Peyer's patch (tissue), 4 donors: ENCODE data around the gene PTRHD1. TPM values are rescaled to one million over a fixed set of nuclear protein-coding genes. Genes with fewer than 3 reads are reported as not detected.
"Not testable (repeated sequence)": the region's sequence is repeated elsewhere in the genome, so short reads cannot be mapped to it uniquely, and the experiment has no call there.

Source experiments
- DNase-seq, 3 donors: peaks; one replicate each; pipeline ENCODE4 v3.0.0-alpha.2; 2017 to 2019
- H3K27ac ChIP-seq, 4 donors: fragments of 200-600 bp; sonication (generic); one replicate each; pipeline ENCODE4 v1.5.1; 2016 to 2019
- H3K27me3 ChIP-seq, 2 donors: fragments of 200-600 bp; sonication (generic); one replicate each; pipeline ENCODE4 v1.5.1; 2019
- H3K36me3 ChIP-seq, 3 donors: fragments of 200-600 bp; sonication (generic); one replicate each; pipeline ENCODE4 v1.5.1; 2016 to 2019
- H3K4me1 ChIP-seq, 4 donors: fragments of 200-600 bp; sonication (generic); one replicate each; pipeline ENCODE4 v1.5.1; 2016 to 2019
- H3K4me3 ChIP-seq, 4 donors: fragments of 200-600 bp; sonication (generic); 1 replicate in 3 of 4; 2 replicates in 1 of 4; pipeline ENCODE4 v1.5.1; 2016 to 2019; ENCODE audit warnings: mild to moderate bottlenecking in 1 of 4
- H3K9me3 ChIP-seq, 4 donors: fragments of 200-600 bp; sonication (generic); one replicate each; pipeline ENCODE4 v1.5.1; 2016 to 2019; ENCODE audit warnings: mild to moderate bottlenecking in 1 of 4
- POLR2A ChIP-seq, 2 donors: fragments of 450-650 bp; IDR thresholded peaks; one replicate each; pipeline ENCODE4 v1.5.1; 2017; ENCODE audit warnings: antibody characterized with exemption in 2 of 2, mild to moderate bottlenecking in 2 of 2, moderate library complexity in 2 of 2
- total RNA-seq, 4 donors: library from RNA; depleted of rRNA; stranded (reverse); fragments of >200 nt; gene quantifications; one replicate each; pipeline ENCODE4 v1.1.0, GENCODE V29; 2016
- TF ChIP-seq, protein P1 (sequence below), 6 experiments: fragments of 450-650 bp in 4 of 6; fragments of 200-600 bp in 2 of 6; sonication (generic) in 1 of 6; IDR thresholded peaks; one replicate each; pipeline ENCODE4 v1.5.1; 2017 to 2019; ENCODE audit warnings: antibody characterized with exemption in 6 of 6, mild to moderate bottlenecking in 3 of 6, moderate library complexity in 1 of 6

Gene PTRHD1
- total RNA-seq, 4 donors from 2014 or later = 19.9 to 38.7 (median 21.2) TPM

GRCh38 chr2:24814516-24814915 is 21.3 kb upstream of the PTRHD1 start:
- TF ChIP-seq POLR2A (IDR thresholded peaks at IDR 0.05) = no peak
- TF ChIP-seq, protein P1, sequence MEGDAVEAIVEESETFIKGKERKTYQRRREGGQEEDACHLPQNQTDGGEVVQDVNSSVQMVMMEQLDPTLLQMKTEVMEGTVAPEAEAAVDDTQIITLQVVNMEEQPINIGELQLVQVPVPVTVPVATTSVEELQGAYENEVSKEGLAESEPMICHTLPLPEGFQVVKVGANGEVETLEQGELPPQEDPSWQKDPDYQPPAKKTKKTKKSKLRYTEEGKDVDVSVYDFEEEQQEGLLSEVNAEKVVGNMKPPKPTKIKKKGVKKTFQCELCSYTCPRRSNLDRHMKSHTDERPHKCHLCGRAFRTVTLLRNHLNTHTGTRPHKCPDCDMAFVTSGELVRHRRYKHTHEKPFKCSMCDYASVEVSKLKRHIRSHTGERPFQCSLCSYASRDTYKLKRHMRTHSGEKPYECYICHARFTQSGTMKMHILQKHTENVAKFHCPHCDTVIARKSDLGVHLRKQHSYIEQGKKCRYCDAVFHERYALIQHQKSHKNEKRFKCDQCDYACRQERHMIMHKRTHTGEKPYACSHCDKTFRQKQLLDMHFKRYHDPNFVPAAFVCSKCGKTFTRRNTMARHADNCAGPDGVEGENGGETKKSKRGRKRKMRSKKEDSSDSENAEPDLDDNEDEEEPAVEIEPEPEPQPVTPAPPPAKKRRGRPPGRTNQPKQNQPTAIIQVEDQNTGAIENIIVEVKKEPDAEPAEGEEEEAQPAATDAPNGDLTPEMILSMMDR (IDR thresholded peaks at IDR 0.05) = no peak
- H3K4me3 ChIP-seq = no peak overlapping the region
- no peaks in the 10 kb centered on the region for H3K27me3 ChIP-seq
- no peak for DNase-seq
- no peaks in the 10 kb centered on the region for H3K9me3 ChIP-seq
- H3K4me1 ChIP-seq = no peaks in the 10 kb centered on the region
- no peak overlapping the region for H3K27ac ChIP-seq
- H3K36me3 ChIP-seq = peaks cover 0 to 17% (median 0%) of the 10 kb centered on the region in 3 donors

GRCh38 chr2:24813691-24814137 is 20.5 kb upstream of the PTRHD1 start:
- Histone ChIP-seq H3K4me1 (no peaks in the 10 kb centered on the region), H3K4me3 (no peak overlapping the region), H3K27me3 (no peaks in the 10 kb centered on the region), H3K36me3 (peaks cover 0 to 13% (median 0%) of the 10 kb centered on the region in 3 donors), H3K27ac (no peak overlapping the region), H3K9me3 (no peaks in the 10 kb centered on the region)
- no peak for DNase-seq
- TF ChIP-seq POLR2A (IDR thresholded peaks at IDR 0.05) = no peak
- TF ChIP-seq, protein P1 (IDR thresholded peaks at IDR 0.05) = no peak

GRCh38 chr2:24809316-24810007 is 16.3 kb upstream of the PTRHD1 start:
- peaks cover 0 to 8% (median 0%) of the 10 kb centered on the region in 3 donors for H3K36me3 ChIP-seq
- no peaks in the 10 kb centered on the region for H3K9me3 ChIP-seq
- no peak overlapping the region for H3K4me3 ChIP-seq
- DNase-seq = no peak
- no peak overlapping the region for H3K27ac ChIP-seq
- no peaks in the 10 kb centered on the region for H3K27me3 ChIP-seq
- H3K4me1 ChIP-seq = no peaks in the 10 kb centered on the region
- TF ChIP-seq POLR2A (IDR thresholded peaks at IDR 0.05) = no peak
- TF ChIP-seq, protein P1 (IDR thresholded peaks at IDR 0.05) = no peak

DNA sequence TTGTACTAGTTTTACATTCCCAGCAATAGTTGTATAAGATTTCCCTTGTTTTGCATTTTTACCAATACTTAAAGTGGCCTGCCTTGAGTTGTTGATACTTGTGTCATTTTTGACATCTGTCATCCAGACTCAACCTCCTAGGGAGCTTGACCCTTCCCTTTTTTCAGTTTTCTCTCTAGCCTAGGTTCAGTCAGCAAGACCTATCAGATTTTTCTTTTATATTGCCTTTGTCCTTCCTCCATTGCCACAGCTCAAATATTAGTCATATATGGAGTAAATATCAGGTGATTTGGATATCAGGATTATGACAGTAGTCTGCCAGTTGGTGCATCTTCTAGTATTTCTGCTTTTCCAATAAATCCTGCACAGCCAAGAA is 13.5 kb upstream of the PTRHD1 start:
- no peak overlapping the region for H3K4me3 ChIP-seq
- no peaks in the 10 kb centered on the region for H3K9me3 ChIP-seq
- H3K36me3 ChIP-seq = peaks cover 0 to 8% (median 0%) of the 10 kb centered on the region in 3 donors
- TF ChIP-seq POLR2A (IDR thresholded peaks at IDR 0.05) = no peak
- TF ChIP-seq, protein P1 (IDR thresholded peaks at IDR 0.05) = no peak
- H3K27ac ChIP-seq = no peak overlapping the region
- DNase-seq = no peak
- no peaks in the 10 kb centered on the region for H3K27me3 ChIP-seq
- no peaks in the 10 kb centered on the region for H3K4me1 ChIP-seq

- not testable (repeated sequence) for H3K27me3 ChIP-seq, H3K4me3 ChIP-seq, H3K4me1 ChIP-seq, H3K27ac ChIP-seq, H3K36me3 ChIP-seq, DNase-seq, H3K9me3 ChIP-seq
Observed at GRCh38 chr2:24805811-24806660, 12.8 kb upstream of the PTRHD1 start.

- DNase-seq, H3K36me3 ChIP-seq, H3K27me3 ChIP-seq: not testable (repeated sequence)
Observed at GRCh38 chr2:24800487-24800886, 7.3 kb upstream of the PTRHD1 start.

More at GRCh38 chr2:24800487-24800886, 7.3 kb upstream of the PTRHD1 start:
- not testable (repeated sequence) for H3K4me1 ChIP-seq, H3K27ac ChIP-seq, H3K4me3 ChIP-seq, H3K9me3 ChIP-seq
